GM12878 (cell line): ENCODE measurements around the gene PSMA2. TPM values are rescaled to one million over a fixed set of nuclear protein-coding genes. Genes with fewer than 3 reads are reported as not detected.

Experiments used
- BHLHE40 ChIP-seq, 2 experiments: fragments of 450-650 bp in 1 of 2; IDR thresholded peaks; 2 replicates each; pipeline ENCODE4 v1.6.1; 2011 to 2017; ENCODE audit warnings: low read depth in 2 of 2, borderline replicate concordance in 1 of 2, improper control_type of control experiment in 1 of 2, low read length in 1 of 2, mild to moderate bottlenecking in 1 of 2
- CBX3 ChIP-seq: fragments of 200-600 bp; sonication (generic); IDR thresholded peaks from 2 replicates; pipeline ENCODE4 v1.6.1; 2016; ENCODE audit warnings: low read depth, borderline replicate concordance
- CBX5 ChIP-seq: sonication (generic); IDR thresholded peaks from 2 replicates; pipeline ENCODE4 v1.6.1; 2016; ENCODE audit warnings: low read depth, moderate library complexity, mild to moderate bottlenecking, inconsistent platforms
- CREM ChIP-seq: IDR thresholded peaks from 2 replicates; pipeline ENCODE4 v1.6.1; 2014; ENCODE audit warnings: antibody characterized with exemption, low read depth
- DPF2 ChIP-seq: fragments of 450-650 bp; IDR thresholded peaks from 2 replicates; pipeline ENCODE4 v1.6.1; 2017; ENCODE audit warnings: mild to moderate bottlenecking
- ETV6 ChIP-seq, 2 experiments: fragments of 450-650 bp in 1 of 2; IDR thresholded peaks in 1 of 2; conservative IDR thresholded peaks in 1 of 2; 2 replicates each; pipeline ENCODE4 v1.6.1; 2014; ENCODE audit warnings: antibody characterized with exemption in 1 of 2, borderline replicate concordance in 1 of 2, low read depth in 1 of 2, mild to moderate bottlenecking in 1 of 2, moderate library complexity in 1 of 2
- HDAC2 ChIP-seq: fragments of 200-600 bp; sonication (generic); IDR thresholded peaks from 2 replicates; pipeline ENCODE4 v1.6.1; 2017
- IKZF1 ChIP-seq: fragments of 450-650 bp; conservative IDR thresholded peaks from 2 replicates; pipeline ENCODE4 v1.6.1; 2017; ENCODE audit warnings: antibody characterized with exemption, mild to moderate bottlenecking
- IKZF2 ChIP-seq, 2 experiments: fragments of 450-650 bp; IDR thresholded peaks; 2 replicates each; pipeline ENCODE4 v1.6.1; 2017; ENCODE audit warnings: mild to moderate bottlenecking in 2 of 2, moderate library complexity in 2 of 2
- MLLT1 ChIP-seq: fragments of 450-650 bp; IDR thresholded peaks from 2 replicates; pipeline ENCODE4 v1.6.1; 2016; ENCODE audit warnings: mild to moderate bottlenecking
- MTA3 ChIP-seq: IDR thresholded peaks from 2 replicates; pipeline ENCODE4 v1.6.1; 2012; ENCODE audit warnings: low read length, inconsistent platforms, borderline replicate concordance
- NFYA ChIP-seq: IDR thresholded peaks from 2 replicates; pipeline ENCODE4 v1.6.1; 2011; ENCODE audit warnings: low read depth, mild to moderate bottlenecking, low read length, improper control_type of control experiment, borderline replicate concordance
- NR2F1 ChIP-seq: fragments of 450-650 bp; conservative IDR thresholded peaks from 2 replicates; pipeline ENCODE4 v1.6.1; 2017; ENCODE audit warnings: mild to moderate bottlenecking
- POLR2AphosphoS5 ChIP-seq: IDR thresholded peaks from 2 replicates; pipeline ENCODE4 v1.6.1; 2011; ENCODE audit warnings: mild to moderate bottlenecking, low read length, inconsistent platforms
- POU2F2 ChIP-seq: IDR thresholded peaks from 3 replicates; pipeline ENCODE4 v1.6.1; 2011; ENCODE audit warnings: low read depth, mild to moderate bottlenecking, low read length, borderline replicate concordance
- RAD51 ChIP-seq: fragments of 450-650 bp; IDR thresholded peaks from 2 replicates; pipeline ENCODE4 v1.6.1; 2016; ENCODE audit warnings: moderate library complexity, mild to moderate bottlenecking, inconsistent platforms
- RELA ChIP-seq: fragments of 450-650 bp; IDR thresholded peaks from 2 replicates; pipeline ENCODE4 v1.8.0; 2014; ENCODE audit warnings: borderline replicate concordance; ENCODE audit not compliant: partially characterized antibody
- RFX5 ChIP-seq: IDR thresholded peaks from 2 replicates; pipeline ENCODE4 v1.6.1; 2011; ENCODE audit warnings: low read depth, low read length, improper control_type of control experiment
- SIX5 ChIP-seq: IDR thresholded peaks from 2 replicates; pipeline ENCODE4 v1.6.1; 2011; ENCODE audit warnings: mild to moderate bottlenecking, low read depth, low read length, moderate library complexity; ENCODE audit not compliant: severe bottlenecking
- SMAD1 ChIP-seq: fragments of 450-650 bp; IDR thresholded peaks from 2 replicates; pipeline ENCODE4 v1.6.1; 2018; ENCODE audit warnings: mild to moderate bottlenecking, low read depth; ENCODE audit not compliant: partially characterized antibody
- SMC3 ChIP-seq: IDR thresholded peaks from 2 replicates; pipeline ENCODE4 v1.6.1; 2011; ENCODE audit warnings: low read length, improper control_type of control experiment, borderline replicate concordance
- TAF1 ChIP-seq: IDR thresholded peaks from 2 replicates; pipeline ENCODE4 v1.6.1; 2011; ENCODE audit warnings: mild to moderate bottlenecking, low read depth, low read length, borderline replicate concordance
- ZNF207 ChIP-seq: fragments of 450-650 bp; IDR thresholded peaks from 2 replicates; pipeline ENCODE4 v1.6.1; 2014; ENCODE audit warnings: antibody characterized with exemption, mild to moderate bottlenecking, borderline replicate concordance
- ZNF217 ChIP-seq: fragments of 450-650 bp; IDR thresholded peaks from 2 replicates; pipeline ENCODE4 v1.6.1; 2017; ENCODE audit warnings: antibody characterized with exemption, mild to moderate bottlenecking
- polyA plus RNA-seq, 11 experiments: library from polyadenylated mRNA; depleted of rRNA in 4 of 11; unstranded in 6 of 11; stranded (reverse) in 5 of 11; fragments of >200 nt; fragmentation: Nextera tagmentation in 4 of 11; fragmentation: Illumina TruSeq in 1 of 11; extraction: Ambion mirVana in 4 of 11; extraction: Trizol in 1 of 11; gene quantifications; 1 replicate in 1 of 11; 2 replicates in 10 of 11; pipeline versions ENCODE4 v1.2.1 to v1.2.3, GENCODE V29; 2011 to 2016; ENCODE audit warnings: inconsistent platforms in 2 of 11, missing spikeins in 2 of 11, low read depth in 1 of 11
- total RNA-seq, 4 experiments: library from RNA; depleted of rRNA in 3 of 4; stranded (reverse); fragments of >200 nt in 3 of 4; fragmentation: Illumina TruSeq in 1 of 4; extraction: Trizol in 1 of 4; gene quantifications; 2 replicates each; pipeline versions ENCODE4 v1.2.1 to v1.2.3, GENCODE V29; 2013 to 2021
- TF ChIP-seq, protein P1 (sequence below): IDR thresholded peaks from 2 replicates; pipeline ENCODE4 v1.6.1; 2012; ENCODE audit warnings: low read depth, low read length, improper control_type of control experiment
- TF ChIP-seq, protein P2 (sequence below): IDR thresholded peaks from 2 replicates; pipeline ENCODE4 v1.6.1; 2012; ENCODE audit warnings: mild to moderate bottlenecking, low read depth, low read length

PSMA2 gene
- total and polyA plus RNA-seq, 10 of the 15 experiments (the other 5 are each of a cell fraction or from before 2014, with no cell fraction given): 129 to 1,223 (median 317) TPM

GRCh38 chr7:42911454-42912447 is 20.2 kb downstream of the PSMA2 start, which contains the start of gene C7orf25 (continued):
- TF ChIP-seq ZNF217: no peak
- TF ChIP-seq IKZF1: peak; percentile 96
- TF ChIP-seq HDAC2: no peak
- TF ChIP-seq, protein P1, sequence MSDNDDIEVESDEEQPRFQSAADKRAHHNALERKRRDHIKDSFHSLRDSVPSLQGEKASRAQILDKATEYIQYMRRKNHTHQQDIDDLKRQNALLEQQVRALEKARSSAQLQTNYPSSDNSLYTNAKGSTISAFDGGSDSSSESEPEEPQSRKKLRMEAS: peak; percentile 64; the same call in 1 of the 2 replicates
- TF ChIP-seq POLR2AphosphoS5: no peak; the same call in 1 of the 2 replicates
- TF ChIP-seq POU2F2: peak; percentile 48; the same call in 1 of the 3 replicates
- no peak for TF ChIP-seq NFYA
- no peak for TF ChIP-seq SMAD1
- TF ChIP-seq BHLHE40 (IDR thresholded peaks at IDR 0.05; ENCODE audit: borderline replicate concordance in 1 of 2, low read depth in 2 of 2, low read length in 1 of 2): peak; percentile 45 to 85; a peak in 3 of 4 replicates
- no peak; the same call in none of the 2 replicates for TF ChIP-seq ZNF207
- TF ChIP-seq RAD51: peak; percentile 93
- TF ChIP-seq, protein P2, sequence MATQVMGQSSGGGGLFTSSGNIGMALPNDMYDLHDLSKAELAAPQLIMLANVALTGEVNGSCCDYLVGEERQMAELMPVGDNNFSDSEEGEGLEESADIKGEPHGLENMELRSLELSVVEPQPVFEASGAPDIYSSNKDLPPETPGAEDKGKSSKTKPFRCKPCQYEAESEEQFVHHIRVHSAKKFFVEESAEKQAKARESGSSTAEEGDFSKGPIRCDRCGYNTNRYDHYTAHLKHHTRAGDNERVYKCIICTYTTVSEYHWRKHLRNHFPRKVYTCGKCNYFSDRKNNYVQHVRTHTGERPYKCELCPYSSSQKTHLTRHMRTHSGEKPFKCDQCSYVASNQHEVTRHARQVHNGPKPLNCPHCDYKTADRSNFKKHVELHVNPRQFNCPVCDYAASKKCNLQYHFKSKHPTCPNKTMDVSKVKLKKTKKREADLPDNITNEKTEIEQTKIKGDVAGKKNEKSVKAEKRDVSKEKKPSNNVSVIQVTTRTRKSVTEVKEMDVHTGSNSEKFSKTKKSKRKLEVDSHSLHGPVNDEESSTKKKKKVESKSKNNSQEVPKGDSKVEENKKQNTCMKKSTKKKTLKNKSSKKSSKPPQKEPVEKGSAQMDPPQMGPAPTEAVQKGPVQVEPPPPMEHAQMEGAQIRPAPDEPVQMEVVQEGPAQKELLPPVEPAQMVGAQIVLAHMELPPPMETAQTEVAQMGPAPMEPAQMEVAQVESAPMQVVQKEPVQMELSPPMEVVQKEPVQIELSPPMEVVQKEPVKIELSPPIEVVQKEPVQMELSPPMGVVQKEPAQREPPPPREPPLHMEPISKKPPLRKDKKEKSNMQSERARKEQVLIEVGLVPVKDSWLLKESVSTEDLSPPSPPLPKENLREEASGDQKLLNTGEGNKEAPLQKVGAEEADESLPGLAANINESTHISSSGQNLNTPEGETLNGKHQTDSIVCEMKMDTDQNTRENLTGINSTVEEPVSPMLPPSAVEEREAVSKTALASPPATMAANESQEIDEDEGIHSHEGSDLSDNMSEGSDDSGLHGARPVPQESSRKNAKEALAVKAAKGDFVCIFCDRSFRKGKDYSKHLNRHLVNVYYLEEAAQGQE: peak; percentile 30; the same call in 1 of the 2 replicates
- no peak for TF ChIP-seq ETV6 (conservative IDR thresholded peaks at IDR 0.05 in 1 of 2, IDR thresholded peaks at IDR 0.05 in 1 of 2; ENCODE audit: borderline replicate concordance in 1 of 2, low read depth in 1 of 2)
- peak; percentile 84 for TF ChIP-seq DPF2
- TF ChIP-seq SIX5: peak; percentile 82
- peak in 1 of 2 experiments; percentile 34; a peak in 1 of 4 replicates for TF ChIP-seq IKZF2 (IDR thresholded peaks at IDR 0.05)
- TF ChIP-seq CREM: peak; percentile 71; the same call in 1 of the 2 replicates
- TF ChIP-seq RFX5: no peak
- no peak for TF ChIP-seq MTA3
- peak; percentile 77 for TF ChIP-seq RELA
- TF ChIP-seq SMC3: no peak
- TF ChIP-seq NR2F1: peak; percentile 73
- 0 out of 2 replicates have a peak, but pooled peaks have one; percentile 15 for TF ChIP-seq TAF1
- TF ChIP-seq CBX5: 0 out of 2 replicates have a peak, but pooled peaks have one; percentile 18
- no peak for TF ChIP-seq CBX3
- no peak for TF ChIP-seq MLLT1
